SK-N-SH (cell line): ENCODE data around the gene INPP5A. TPM values are rescaled to one million over a fixed set of nuclear protein-coding genes. Genes with fewer than 3 reads are reported as not detected.
A peak's percentile ranks its signal among the peaks of the same experiment; 100 is the strongest.

Source experiments
- CTCF ChIA-PET: fragments of 300-600, 350-600 bp; formaldehyde crosslinking; extraction: SDS; loops from one replicate; lab custom pipeline; 2021; lab: Yijun Ruan, JAX
- POLR2A ChIA-PET: fragments of 350-600 bp; sonication (Branson Sonifier 250); formaldehyde crosslinking; extraction: SDS; loops from one replicate; lab custom pipeline; 2020; ENCODE audit warnings: antibody characterized with exemption, inconsistent platforms; lab: Yijun Ruan, JAX
- DNase-seq: peaks from one replicate; pipeline ENCODE4 v3.0.0; 2012
- H2AFZ ChIP-seq: fragments of 200-600 bp; sonication (generic); 2 replicates; pipeline ENCODE4 v1.8.1; 2016; ENCODE audit warnings: antibody characterized with exemption, mild to moderate bottlenecking, low read depth
- H3F3A ChIP-seq: fragments of 200-600 bp; sonication (generic); replicated peaks from 2 replicates; pipeline ENCODE3; 2016; ENCODE audit warnings: antibody characterized with exemption, mild to moderate bottlenecking; ENCODE audit not compliant: insufficient read depth
- H3K27ac ChIP-seq, 2 experiments: fragments of 200-500 bp in 1 of 2; fragments of 200-600 bp in 1 of 2; sonication (Bioruptor generic) in 1 of 2; sonication (generic), shearing (Covaris generic) in 1 of 2; 2 replicates each; pipeline versions ENCODE4 v1.5.1 to v1.6.1; 2014 to 2016; ENCODE audit warnings: low read depth in 2 of 2, inconsistent platforms in 1 of 2, low read length in 1 of 2, mild to moderate bottlenecking in 1 of 2, mixed read lengths in 1 of 2
- H3K27me3 ChIP-seq: fragments of 200-600 bp; sonication (generic), shearing (Covaris generic); 2 replicates; pipeline ENCODE4 v1.6.1; 2016; ENCODE audit warnings: mixed run types; ENCODE audit not compliant: insufficient read depth
- H3K36me3 ChIP-seq, 2 experiments: fragments of 200-500 bp in 1 of 2; fragments of 200-600 bp in 1 of 2; sonication (Bioruptor generic) in 1 of 2; sonication (generic) in 1 of 2; replicated peaks in 1 of 2; 2 replicates each; pipeline versions ENCODE3 to v1.5.1; 2014 to 2016; ENCODE audit warnings: low read length in 1 of 2, mild to moderate bottlenecking in 1 of 2; ENCODE audit not compliant: insufficient read depth in 2 of 2, control insufficient read depth in 1 of 2
- H3K4me1 ChIP-seq, 2 experiments: fragments of 200-500 bp in 1 of 2; fragments of 200-600 bp in 1 of 2; sonication (Bioruptor generic) in 1 of 2; sonication (generic), shearing (Covaris generic) in 1 of 2; 2 replicates each; pipeline versions ENCODE4 v1.5.1 to v1.6.1; 2014 to 2016; ENCODE audit warnings: low read depth in 1 of 2, low read length in 1 of 2, mixed run types in 1 of 2; ENCODE audit not compliant: insufficient read depth in 2 of 2, control insufficient read depth in 1 of 2
- H3K4me2 ChIP-seq: fragments of 200-600 bp; sonication (generic), shearing (Covaris generic); 2 replicates; pipeline ENCODE4 v1.6.1; 2017; ENCODE audit warnings: mixed run types
- H3K4me3 ChIP-seq, 2 experiments: fragments of 200-500 bp in 1 of 2; fragments of 200-600 bp in 1 of 2; sonication (Bioruptor generic) in 1 of 2; sonication (generic), shearing (Covaris generic) in 1 of 2; 2 replicates each; pipeline versions ENCODE4 v1.5.1 to v1.8.1; 2014 to 2016; ENCODE audit warnings: low read depth in 2 of 2, inconsistent platforms in 1 of 2, low read length in 1 of 2, mild to moderate bottlenecking in 1 of 2, mixed read lengths in 1 of 2, moderate library complexity in 1 of 2
- H3K79me2 ChIP-seq: fragments of 200-600 bp; sonication (generic); 2 replicates; pipeline ENCODE4 v1.8.1; 2017; ENCODE audit warnings: mild to moderate bottlenecking; ENCODE audit not compliant: insufficient read depth
- H3K9ac ChIP-seq: fragments of 200-600 bp; sonication (generic); 2 replicates; pipeline ENCODE4 v1.6.1; 2017; ENCODE audit warnings: mixed run types
- H3K9me2 ChIP-seq: fragments of 200-600 bp; sonication (generic); 2 replicates; pipeline ENCODE4 v1.6.1; 2017; ENCODE audit warnings: mixed run types
- H3K9me3 ChIP-seq: fragments of 200-600 bp; sonication (generic); 2 replicates; pipeline ENCODE4 v1.6.1; 2017; ENCODE audit warnings: mixed run types, mild to moderate bottlenecking, moderate library complexity
- H4K20me1 ChIP-seq: fragments of 200-600 bp; sonication (generic); 2 replicates; pipeline ENCODE4 v1.6.1; 2017; ENCODE audit warnings: mild to moderate bottlenecking, mixed run types; ENCODE audit not compliant: insufficient read depth
- CHD2 ChIP-seq: fragments of 150-350 bp; IDR thresholded peaks from 2 replicates; pipeline ENCODE4 v1.6.1; 2018; ENCODE audit warnings: low read length; ENCODE audit not compliant: partially characterized antibody
- ELF1 ChIP-seq: IDR thresholded peaks from 2 replicates; pipeline ENCODE4 v1.4.0; 2012
- EP300 ChIP-seq, 2 experiments: IDR thresholded peaks; 2 replicates each; pipeline versions ENCODE4 v1.4.0 to v1.6.1; 2012; ENCODE audit warnings: borderline replicate concordance in 1 of 2, low read depth in 1 of 2, low read length in 1 of 2
- FOSL2 ChIP-seq: IDR thresholded peaks from 2 replicates; pipeline ENCODE4 v1.4.0; 2012; ENCODE audit warnings: low read depth, mild to moderate bottlenecking, moderate library complexity, borderline replicate concordance
- GABPA ChIP-seq: IDR thresholded peaks from 2 replicates; pipeline ENCODE4 v1.4.0; 2012; ENCODE audit warnings: low read depth, mild to moderate bottlenecking
- GATA2 ChIP-seq: sonication (generic); formaldehyde crosslinking; IDR thresholded peaks from 2 replicates; pipeline ENCODE4 v1.5.0; 2020; ENCODE audit warnings: mild to moderate bottlenecking, missing genetic modification reagents
- IRF3 ChIP-seq: fragments of 150-350 bp; IDR thresholded peaks from 2 replicates; pipeline ENCODE4 v1.6.1; 2016; ENCODE audit warnings: mild to moderate bottlenecking, low read depth, low read length
- JUND ChIP-seq: IDR thresholded peaks from 2 replicates; pipeline ENCODE4 v1.4.0; 2012
- MAX ChIP-seq: IDR thresholded peaks from 2 replicates; pipeline ENCODE4 v1.4.0; 2012; ENCODE audit warnings: low read depth
- MXI1 ChIP-seq: IDR thresholded peaks from 2 replicates; pipeline ENCODE4 v1.6.1; 2012; ENCODE audit warnings: mild to moderate bottlenecking, low read depth, low read length, improper control_type of control experiment
- NFIC ChIP-seq: IDR thresholded peaks from 2 replicates; pipeline ENCODE4 v1.4.0; 2012; ENCODE audit warnings: borderline replicate concordance
- NRF1 ChIP-seq: IDR thresholded peaks from 2 replicates; pipeline ENCODE4 v1.6.1; 2012; ENCODE audit warnings: low read depth, mild to moderate bottlenecking, low read length
- PBX3 ChIP-seq: IDR thresholded peaks from 2 replicates; pipeline ENCODE4; 2012
- REST ChIP-seq: IDR thresholded peaks from 2 replicates; pipeline ENCODE4 v1.6.1; 2012; ENCODE audit warnings: mild to moderate bottlenecking, low read depth, low read length, moderate library complexity
- RFX5 ChIP-seq: IDR thresholded peaks from 2 replicates; pipeline ENCODE4 v1.6.1; 2012; ENCODE audit warnings: mild to moderate bottlenecking, improper control_type of control experiment, low read length
- RXRA ChIP-seq: IDR thresholded peaks from 2 replicates; pipeline ENCODE4 v1.4.0; 2012; ENCODE audit warnings: low read depth, mild to moderate bottlenecking, borderline replicate concordance
- TAF1 ChIP-seq: IDR thresholded peaks from 2 replicates; pipeline ENCODE4 v1.6.1; 2012; ENCODE audit warnings: low read depth, mild to moderate bottlenecking, low read length, moderate library complexity, borderline replicate concordance
- TCF12 ChIP-seq: IDR thresholded peaks from 2 replicates; pipeline ENCODE4 v1.4.0; 2012
- USF2 ChIP-seq: fragments of 150-350 bp; IDR thresholded peaks from 2 replicates; pipeline ENCODE4 v1.6.1; 2017; ENCODE audit warnings: antibody characterized with exemption, low read length, low read depth, borderline replicate concordance
- WGBS: methylation state at CpG from one replicate; pipeline ENCODE4 v1.1.6; 2017; ENCODE audit warnings: low lambda C conversion rate; 5-methylcytosine and 5-hydroxymethylcytosine counted together
- polyA plus RNA-seq, 3 experiments: library from polyadenylated mRNA; depleted of rRNA; stranded (reverse); fragments of >200 nt; gene quantifications; 2 replicates each; pipeline ENCODE4 v1.2.3, GENCODE V29; 2012

The INPP5A gene
- polyA plus RNA-seq, 1 of the 3 experiments (the other 2 are of a cell fraction) = 12.0 TPM

GRCh38 chr10:132626761-132627665, 89.4 kb downstream of the INPP5A start:
- ChIA-PET CTCF (interaction anchor here (1.0 to 1.3 kb wide), 3 partner anchors 14 to 168 kb away, joined by 3 to 4 read pairs (median 3); no protein-coding TSS in a partner anchor), POLR2A (interaction anchor here (0.8 kb wide), 1 partner anchor 11 kb away, joined by 3 read pairs; no protein-coding TSS in a partner anchor)
- H3K9ac ChIP-seq = no peak overlapping the region
- H3K4me1 ChIP-seq = peaks cover 0 to 47% of the 10 kb centered on the region in 2 experiments; a peak in 2 of 4 replicates
- H3K27me3 ChIP-seq = no peaks in the 10 kb centered on the region
- no peak for TF ChIP-seq NRF1
- TF ChIP-seq RXRA = no peak
- no peak for TF ChIP-seq GABPA
- TF ChIP-seq TAF1 = no peak
- no peak for TF ChIP-seq CHD2
- no peak for TF ChIP-seq NFIC
- no peak for TF ChIP-seq TCF12
- TF ChIP-seq ELF1 = no peak
- no peak for TF ChIP-seq JUND
- TF ChIP-seq USF2 = no peak
- TF ChIP-seq EP300 (IDR thresholded peaks at IDR 0.05; ENCODE audit: borderline replicate concordance in 1 of 2, low read depth in 1 of 2, low read length in 1 of 2) = no peak
- no peak for TF ChIP-seq PBX3
- no peak for TF ChIP-seq MXI1
- no peak for TF ChIP-seq FOSL2
- TF ChIP-seq IRF3 = no peak
- TF ChIP-seq RFX5 = no peak
- no peak for TF ChIP-seq MAX
- TF ChIP-seq GATA2 = no peak
- TF ChIP-seq REST = no peak
- 84% methylated on average over 16 of the region's 36 CpGs for WGBS
- no peaks in the 10 kb centered on the region for H3K36me3 ChIP-seq
- no peaks in the 10 kb centered on the region for H3K79me2 ChIP-seq
- no peaks in the 10 kb centered on the region for H4K20me1 ChIP-seq
- H3K27ac ChIP-seq = peak overlapping the region in 1 of 2 experiments; percentile 95; a peak in 2 of 4 replicates
- no peaks in the 10 kb centered on the region for H3F3A ChIP-seq
- no peak overlapping the region for H2AFZ ChIP-seq
- no peaks in the 10 kb centered on the region for H3K9me2 ChIP-seq
- H3K4me2 ChIP-seq = no peak overlapping the region
- H3K9me3 ChIP-seq = no peaks in the 10 kb centered on the region
- DNase-seq = no peak
- no peak overlapping the region for H3K4me3 ChIP-seq
